K562 (cell line): ENCODE results near the gene SHISAL1. TPM values are rescaled to one million over a fixed set of nuclear protein-coding genes. Genes with fewer than 3 reads are reported as not detected.

ENCODE experiments used
- ATAC-seq: fragments of 200-7000 bp; cut with Tn5 transposase; 3 replicates; pipeline ENCODE4 v1.9.1; 2020; ENCODE audit warnings: moderate library complexity
- BruUV-seq: library from RNA; stranded (reverse); fragments of 400-500 nt; replicated peaks from 2 replicates; lab custom pipeline; 2021; lab: Mats Ljungman, UMichigan
- CTCF ChIA-PET: fragments of 300-600 bp; formaldehyde crosslinking; extraction: SDS; loops from one replicate; lab custom pipeline; 2021; ENCODE audit warnings: low intra/inter-chr PET ratio; lab: Yijun Ruan, JAX
- POLR2A ChIA-PET: fragments of 300-600, 350-650 bp; sonication (Branson Sonifier 250); formaldehyde crosslinking; extraction: SDS; loops from one replicate; lab custom pipeline; 2021; ENCODE audit warnings: antibody characterized with exemption, inconsistent platforms; lab: Yijun Ruan, JAX
- DNase-seq, 4 experiments: peaks; one replicate each; pipeline versions ENCODE4 v3.0.0 to v3.0.0-alpha.2; 2011 to 2018; ENCODE audit warnings: low spot score in 3 of 4, mixed read lengths in 3 of 4; ENCODE audit errors: extremely low read depth in 1 of 4
- FAIRE-seq: peaks from 2 replicates; lab custom pipeline; 2011; peaks lifted over from hg19 to GRCh38; lab: Jason Lieb, UNC
- H2AFZ ChIP-seq: 2 replicates; pipeline ENCODE4 v1.6.0; 2011; ENCODE audit warnings: low read depth, low read length, control low read depth, inconsistent platforms
- H3K27ac ChIP-seq: fragments of 200-600 bp; 3 replicates; pipeline ENCODE4 v1.8.0; 2011; ENCODE audit warnings: low read depth, mild to moderate bottlenecking, control low read depth, inconsistent platforms, low read length, moderate library complexity, mixed read lengths; ENCODE audit errors: extremely low read depth
- H3K27me3 ChIP-seq, 2 experiments: fragments of 300-600 bp in 1 of 2; 2 replicates in 1 of 2; 3 replicates in 1 of 2; pipeline versions ENCODE4 v1.6.0 to v1.8.0; 2011; ENCODE audit warnings: inconsistent platforms in 2 of 2, low read length in 2 of 2, mild to moderate bottlenecking in 1 of 2, mixed read lengths in 1 of 2, moderate library complexity in 1 of 2; ENCODE audit not compliant: control insufficient read depth in 2 of 2, insufficient read depth in 2 of 2
- H3K36me3 ChIP-seq: fragments of 300-600 bp; 3 replicates; pipeline ENCODE4 v1.8.0; 2011; ENCODE audit warnings: mild to moderate bottlenecking, low read length, inconsistent platforms; ENCODE audit not compliant: control insufficient read depth, insufficient read depth
- H3K4me1 ChIP-seq, 2 experiments: fragments of 200-600 bp in 1 of 2; replicated peaks in 1 of 2; 2 replicates in 1 of 2; 3 replicates in 1 of 2; pipeline versions ENCODE4 v1.5.1 to v1.8.0; 2011; ENCODE audit warnings: inconsistent platforms in 2 of 2, low read length in 2 of 2, mild to moderate bottlenecking in 1 of 2, mixed read lengths in 1 of 2, moderate library complexity in 1 of 2; ENCODE audit not compliant: control insufficient read depth in 2 of 2, insufficient read depth in 2 of 2
- H3K4me2 ChIP-seq: 2 replicates; pipeline ENCODE4 v1.6.1; 2011; ENCODE audit warnings: low read length, control low read depth, inconsistent platforms, mixed read lengths; ENCODE audit not compliant: insufficient read depth
- H3K4me3 ChIP-seq: fragments of 200-600 bp; sonication (generic), shearing (Covaris generic); 2 replicates; pipeline ENCODE4 v1.5.1; 2016; ENCODE audit warnings: control low read depth, inconsistent platforms
- H3K79me2 ChIP-seq: fragments of 200-600 bp; 3 replicates; pipeline ENCODE4 v1.8.0; 2011; ENCODE audit warnings: low read length, inconsistent platforms; ENCODE audit not compliant: control insufficient read depth, insufficient read depth
- H3K9ac ChIP-seq, 2 experiments: 2 replicates each; pipeline versions ENCODE4 v1.6.0 to v1.6.1; 2011; ENCODE audit warnings: low read depth in 2 of 2, low read length in 2 of 2, control low read depth in 1 of 2, inconsistent platforms in 1 of 2, mild to moderate bottlenecking in 1 of 2, mixed read lengths in 1 of 2; ENCODE audit not compliant: insufficient read depth in 1 of 2
- H3K9me1 ChIP-seq: one replicate; pipeline ENCODE4 v1.6.0; 2011; ENCODE audit warnings: inconsistent platforms, mild to moderate bottlenecking, low read length, moderate library complexity; ENCODE audit not compliant: control insufficient read depth, insufficient read depth
- H3K9me3 ChIP-seq: replicated peaks from 2 replicates; pipeline ENCODE4 v1.5.1; 2011; ENCODE audit warnings: low read depth, low read length, inconsistent platforms; ENCODE audit not compliant: control insufficient read depth, insufficient read depth
- H4K20me1 ChIP-seq: replicated peaks from 2 replicates; pipeline ENCODE4 v1.6.1; 2011; ENCODE audit warnings: low read length, inconsistent platforms, mixed read lengths; ENCODE audit not compliant: control insufficient read depth, insufficient read depth
- ETS1 ChIP-seq: conservative IDR thresholded peaks from 2 replicates; pipeline ENCODE4 v1.6.1; 2011; ENCODE audit warnings: low read depth, mild to moderate bottlenecking, low read length; ENCODE audit not compliant: control insufficient read depth
- HNRNPL ChIP-seq: fragments of 200-400 bp; formaldehyde crosslinking; IDR thresholded peaks from 2 replicates; pipeline ENCODE4 v1.6.1; 2017; ENCODE audit warnings: low read depth, mild to moderate bottlenecking, low read length
- SREBF2 ChIP-seq: sonication (generic); formaldehyde crosslinking; IDR thresholded peaks from 2 replicates; pipeline ENCODE4 v1.4.0; 2020; ENCODE audit warnings: mild to moderate bottlenecking, missing genetic modification reagents
- TAF1 ChIP-seq: IDR thresholded peaks from 2 replicates; pipeline ENCODE4 v1.6.1; 2011; ENCODE audit warnings: mild to moderate bottlenecking, low read length, moderate library complexity; ENCODE audit not compliant: insufficient read depth, control insufficient read depth, severe bottlenecking; ENCODE audit errors: extremely low read depth
- ZNF551 ChIP-seq: fragments of 250-450 bp; sonication (Bioruptor Pico); IDR thresholded peaks from 2 replicates; pipeline ENCODE4 v1.5.0; 2021; ENCODE audit warnings: mild to moderate bottlenecking, moderate library complexity
- WGBS: fragments of 100-300 bp; shearing (Covaris generic); methylation state at CpG from one replicate; pipeline ENCODE4 v1.1.6; 2016; ENCODE audit warnings: low coverage, mixed read lengths; ENCODE audit not compliant: insufficient coverage; ENCODE audit errors: missing lambda C conversion rate; 5-methylcytosine and 5-hydroxymethylcytosine counted together
- in situ Hi-C: fragments of 300-500 bp; cut with MboI; formaldehyde crosslinking; loops from 4 replicates; pipeline ENCODE4 v1.15.0; 2018; ENCODE audit warnings: inconsistent platforms, mixed read lengths
- intact Hi-C: fragments of 100-400 bp; cut with micrococcal nuclease; formaldehyde crosslinking; loops from 2 replicates; pipeline ENCODE4 v1.14.2; 2022
- polyA plus RNA-seq, 8 experiments: library from polyadenylated mRNA; depleted of rRNA in 4 of 8; stranded (reverse) in 5 of 8; unstranded in 3 of 8; fragments of >200 nt; fragmentation: Nextera tagmentation in 2 of 8; fragmentation: Illumina TruSeq in 1 of 8; extraction: Ambion mirVana in 2 of 8; extraction: Trizol in 1 of 8; gene quantifications; 2 replicates each; pipeline versions ENCODE4 v1.2.1 to v1.2.3, GENCODE V29; 2011 to 2014; ENCODE audit warnings: inconsistent platforms in 1 of 8, missing spikeins in 1 of 8
- total RNA-seq, 7 experiments: library from RNA; depleted of rRNA in 6 of 7; stranded (reverse); fragments of >200 nt in 6 of 7; fragmentation: Illumina TruSeq in 2 of 7; extraction: Trizol in 2 of 7; gene quantifications; 2 replicates each; pipeline versions ENCODE4 v1.2.1 to v1.2.3, GENCODE V29; 2011 to 2021; ENCODE audit warnings: low replicate concordance in 1 of 7
- TF ChIP-seq, protein P1 (sequence below): fragments of 250-450 bp; sonication (Bioruptor Pico); IDR thresholded peaks from 2 replicates; pipeline ENCODE4 v1.5.0; 2021; ENCODE audit warnings: mild to moderate bottlenecking, moderate library complexity
- TF ChIP-seq, protein P2 (sequence below): fragments of 450-650 bp; IDR thresholded peaks from 2 replicates; pipeline ENCODE4 v1.7.0; 2016; ENCODE audit warnings: borderline replicate concordance

The SHISAL1 gene
- total and polyA plus RNA-seq, 9 of the 15 experiments (the other 6 are each of a cell fraction or from before 2014, with no cell fraction given): not detected

DNA sequence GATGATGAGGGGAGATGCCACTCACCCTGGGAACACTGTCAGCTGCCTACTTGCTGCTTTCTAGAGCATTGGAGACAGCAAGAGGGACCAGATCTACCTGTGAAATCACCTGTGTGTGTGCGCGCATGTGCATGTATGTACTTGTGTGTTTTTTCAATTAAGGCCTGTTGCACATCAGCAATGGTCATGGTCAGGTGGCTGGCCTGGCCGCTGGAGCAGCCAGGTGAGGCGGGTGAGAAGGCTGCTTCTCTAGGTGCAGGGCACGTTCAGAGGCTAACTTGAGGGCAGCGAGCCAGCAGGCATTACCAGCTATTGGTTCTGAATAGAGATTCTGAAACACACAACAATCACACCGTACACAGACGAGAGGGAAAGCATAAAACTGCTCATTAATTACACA is 66.9 kb downstream of the SHISAL1 start (continued):
- TF ChIP-seq, protein P1, sequence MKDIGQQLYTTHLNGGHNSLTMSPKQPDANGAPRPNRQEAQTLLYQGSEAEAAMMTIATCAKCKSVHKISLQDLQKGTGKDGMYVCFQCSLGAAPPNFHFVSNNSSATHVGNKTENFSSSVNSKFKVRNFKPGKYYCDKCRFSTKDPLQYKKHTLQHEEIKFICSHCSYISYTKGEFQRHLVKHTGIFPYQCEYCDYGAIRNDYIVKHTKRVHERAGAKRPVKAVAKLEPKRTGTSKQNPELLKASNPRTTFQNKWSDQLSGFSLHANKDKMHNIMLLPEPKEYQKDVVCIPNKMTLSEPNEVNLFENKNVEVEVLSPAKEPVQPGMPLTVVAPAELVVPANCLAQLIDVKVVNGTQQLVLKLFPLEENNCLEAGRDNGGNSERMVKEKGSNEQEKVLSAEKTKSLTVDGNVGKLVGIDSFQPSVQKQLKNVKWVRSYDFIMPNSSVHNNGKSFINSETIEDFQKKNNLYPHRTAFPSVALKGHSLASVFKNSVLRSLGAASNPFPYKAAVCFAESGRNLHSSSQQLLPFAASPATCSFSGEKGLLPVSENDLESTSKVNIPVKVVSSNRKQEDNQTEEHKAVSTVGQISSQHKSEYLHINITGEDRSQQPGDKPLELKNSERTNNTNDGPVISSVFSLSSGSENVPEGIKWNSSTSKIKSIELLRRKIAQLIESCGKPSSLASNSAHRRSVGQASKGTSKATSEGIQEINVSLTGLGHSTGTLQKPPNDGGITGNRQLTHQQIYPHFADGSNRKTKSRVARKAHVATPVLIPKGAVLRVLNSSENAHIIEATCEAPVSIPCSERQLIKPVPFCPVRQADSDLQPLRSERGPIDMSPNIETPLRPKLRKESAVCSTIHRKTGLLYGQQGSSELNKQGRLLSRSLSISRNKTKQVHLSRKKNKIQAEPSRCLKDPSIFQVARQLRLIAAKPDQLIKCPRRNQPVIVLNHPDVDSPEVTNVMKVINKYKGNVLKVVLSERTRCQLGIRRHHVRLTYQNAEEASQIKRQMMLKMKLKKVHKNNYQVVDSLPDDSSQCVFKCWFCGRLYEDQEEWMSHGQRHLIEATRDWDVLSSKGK: no peak
- no peak for TF ChIP-seq SREBF2 (CRISPR knock-in tag)
- no peak for TF ChIP-seq HNRNPL
- TF ChIP-seq ETS1: no peak
- no peak for TF ChIP-seq TAF1

DNA sequence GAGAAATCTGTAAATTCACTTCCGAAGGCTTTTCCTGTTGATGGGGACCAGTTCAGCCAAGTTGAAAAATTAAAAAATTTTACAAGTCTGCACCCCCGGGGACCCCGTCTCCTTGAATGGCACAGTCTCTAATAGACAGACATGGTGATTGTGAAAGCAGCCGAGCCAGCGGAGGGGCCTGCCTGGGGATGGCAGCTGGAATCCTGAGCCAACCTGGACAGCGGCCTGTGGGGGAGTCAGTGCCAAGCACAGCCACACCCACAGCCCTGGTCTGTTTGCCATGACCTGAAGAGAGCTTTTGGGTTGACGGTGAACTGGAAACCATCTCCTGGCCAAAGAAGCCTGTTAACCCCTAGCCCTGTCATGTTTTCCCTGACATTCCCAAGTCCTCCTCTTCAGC is 67.3 kb downstream of the SHISAL1 start:
- ChIA-PET POLR2A (interaction anchor here (0.7 to 0.9 kb wide), 2 partner anchors 17 to 100 kb away, joined by 3 to 4 read pairs; no protein-coding TSS in a partner anchor), CTCF (no interaction called here)
- no peak overlapping the region for H2AFZ ChIP-seq
- DNase-seq (no peak), ATAC-seq (no peak), FAIRE-seq (no peak)
- H3K4me1 ChIP-seq: no peaks in the 10 kb centered on the region
- H3K9me3 ChIP-seq: no peaks in the 10 kb centered on the region
- H3K79me2 ChIP-seq: no peaks in the 10 kb centered on the region
- H4K20me1 ChIP-seq: no peaks in the 10 kb centered on the region
- H3K27me3 ChIP-seq: peaks cover 0 to 4% of the 10 kb centered on the region in 2 experiments; a peak in 1 of 5 replicates
- H3K4me2 ChIP-seq: no peak overlapping the region
- H3K4me3 ChIP-seq: no peak overlapping the region
- intact Hi-C loops (no loop called here), in situ Hi-C loops (no loop called here)
- no peaks in the 10 kb centered on the region for H3K9me1 ChIP-seq
- 0% methylated on average over 4 of the region's 7 CpGs for WGBS
- no peak overlapping the region for H3K9ac ChIP-seq
- no peaks in the 10 kb centered on the region for H3K36me3 ChIP-seq
- no peak overlapping the region for H3K27ac ChIP-seq
- no TSS peak for BruUV-seq
- TF ChIP-seq ZNF551 (CRISPR knock-in tag): no peak
- TF ChIP-seq, protein P2, sequence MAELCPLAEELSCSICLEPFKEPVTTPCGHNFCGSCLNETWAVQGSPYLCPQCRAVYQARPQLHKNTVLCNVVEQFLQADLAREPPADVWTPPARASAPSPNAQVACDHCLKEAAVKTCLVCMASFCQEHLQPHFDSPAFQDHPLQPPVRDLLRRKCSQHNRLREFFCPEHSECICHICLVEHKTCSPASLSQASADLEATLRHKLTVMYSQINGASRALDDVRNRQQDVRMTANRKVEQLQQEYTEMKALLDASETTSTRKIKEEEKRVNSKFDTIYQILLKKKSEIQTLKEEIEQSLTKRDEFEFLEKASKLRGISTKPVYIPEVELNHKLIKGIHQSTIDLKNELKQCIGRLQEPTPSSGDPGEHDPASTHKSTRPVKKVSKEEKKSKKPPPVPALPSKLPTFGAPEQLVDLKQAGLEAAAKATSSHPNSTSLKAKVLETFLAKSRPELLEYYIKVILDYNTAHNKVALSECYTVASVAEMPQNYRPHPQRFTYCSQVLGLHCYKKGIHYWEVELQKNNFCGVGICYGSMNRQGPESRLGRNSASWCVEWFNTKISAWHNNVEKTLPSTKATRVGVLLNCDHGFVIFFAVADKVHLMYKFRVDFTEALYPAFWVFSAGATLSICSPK: no peak
